ENCODE data around the gene RARS1.

DNA sequence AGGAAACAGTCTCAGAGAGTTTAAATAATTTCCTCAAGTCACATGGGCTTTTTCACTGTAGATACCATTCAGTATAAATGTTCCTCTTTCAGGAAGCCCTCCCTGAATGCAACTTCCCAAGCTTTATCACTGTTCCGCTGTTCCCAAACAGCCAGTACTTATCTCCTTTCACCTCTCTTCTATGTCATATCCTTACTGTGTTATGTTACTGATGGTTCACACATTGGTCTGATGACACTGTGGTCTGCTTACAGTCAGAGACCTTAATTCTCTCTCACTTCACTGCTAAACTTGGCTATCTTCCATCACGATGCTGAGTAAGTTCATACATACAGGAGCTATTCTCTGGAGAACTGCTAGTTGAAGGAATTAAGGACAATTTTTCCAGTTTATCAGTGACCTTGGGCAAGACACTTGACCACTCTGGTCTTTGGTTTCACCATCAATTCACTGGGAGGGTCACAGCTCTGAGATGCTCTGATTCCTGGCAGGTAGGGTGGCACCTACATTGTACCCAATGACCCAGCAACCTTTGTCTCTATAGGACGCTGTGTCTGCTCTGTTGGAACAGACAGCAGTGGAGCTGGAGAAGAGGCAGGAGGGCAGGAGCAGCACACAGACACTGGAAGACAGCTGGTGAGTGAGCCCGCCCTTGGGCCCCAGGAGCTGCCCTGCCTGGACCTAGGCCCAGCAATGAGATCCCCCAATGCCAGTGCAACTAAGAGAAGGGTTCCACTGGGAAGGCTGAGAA lies 42.1 kb upstream of the RARS1 start:
- TF ChIP-seq, protein P1, sequence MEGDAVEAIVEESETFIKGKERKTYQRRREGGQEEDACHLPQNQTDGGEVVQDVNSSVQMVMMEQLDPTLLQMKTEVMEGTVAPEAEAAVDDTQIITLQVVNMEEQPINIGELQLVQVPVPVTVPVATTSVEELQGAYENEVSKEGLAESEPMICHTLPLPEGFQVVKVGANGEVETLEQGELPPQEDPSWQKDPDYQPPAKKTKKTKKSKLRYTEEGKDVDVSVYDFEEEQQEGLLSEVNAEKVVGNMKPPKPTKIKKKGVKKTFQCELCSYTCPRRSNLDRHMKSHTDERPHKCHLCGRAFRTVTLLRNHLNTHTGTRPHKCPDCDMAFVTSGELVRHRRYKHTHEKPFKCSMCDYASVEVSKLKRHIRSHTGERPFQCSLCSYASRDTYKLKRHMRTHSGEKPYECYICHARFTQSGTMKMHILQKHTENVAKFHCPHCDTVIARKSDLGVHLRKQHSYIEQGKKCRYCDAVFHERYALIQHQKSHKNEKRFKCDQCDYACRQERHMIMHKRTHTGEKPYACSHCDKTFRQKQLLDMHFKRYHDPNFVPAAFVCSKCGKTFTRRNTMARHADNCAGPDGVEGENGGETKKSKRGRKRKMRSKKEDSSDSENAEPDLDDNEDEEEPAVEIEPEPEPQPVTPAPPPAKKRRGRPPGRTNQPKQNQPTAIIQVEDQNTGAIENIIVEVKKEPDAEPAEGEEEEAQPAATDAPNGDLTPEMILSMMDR (IDR thresholded peaks at IDR 0.05; ENCODE audit: poor library complexity) = no peak
- TF ChIP-seq EZH2 (IDR thresholded peaks at IDR 0.05; ENCODE audit: borderline replicate concordance) (no peak), EZH2phosphoT487 (IDR thresholded peaks at IDR 0.05; ENCODE audit: low read depth, severe bottlenecking, unreplicated experiment) (no peak)
